SU-DHL-6 (cell line): Measurements from ENCODE around the gene TMEM163.

Experiments used
- H2AFZ ChIP-seq: fragments of 200-600 bp; sonication (generic); 2 replicates; pipeline ENCODE4 v1.6.1; 2014; ENCODE audit warnings: low read depth, mild to moderate bottlenecking, moderate library complexity, mixed read lengths, antibody characterized with exemption, low read length; ENCODE audit not compliant: severe bottlenecking
- H3F3A ChIP-seq: fragments of 200-600 bp; shearing (Covaris generic); 2 replicates; pipeline ENCODE4 v1.6.0; 2016; ENCODE audit warnings: antibody characterized with exemption, mild to moderate bottlenecking; ENCODE audit not compliant: insufficient read depth
- H3K27ac ChIP-seq: fragments of 200-600 bp; sonication (generic); 2 replicates; pipeline ENCODE4 v1.5.1; 2016; ENCODE audit warnings: low read depth, mild to moderate bottlenecking, low read length, moderate library complexity, mixed read lengths
- H3K27me3 ChIP-seq: fragments of 200-600 bp; sonication (generic), shearing (Covaris generic); 2 replicates; pipeline ENCODE4 v1.6.0; 2014; ENCODE audit warnings: mild to moderate bottlenecking, low read length
- H3K36me3 ChIP-seq: fragments of 200-600 bp; sonication (generic); 2 replicates; pipeline ENCODE4 v1.6.1; 2014; ENCODE audit warnings: mild to moderate bottlenecking, low read length, mixed read lengths
- H3K4me2 ChIP-seq: fragments of 300-600, 200-600 bp; shearing (Covaris generic), sonication (generic); 2 replicates; pipeline ENCODE4 v1.6.0; 2014; ENCODE audit warnings: low read length, low read depth, mild to moderate bottlenecking; ENCODE audit not compliant: poor library complexity, severe bottlenecking
- H3K4me3 ChIP-seq: fragments of 200-600 bp; sonication (generic); 2 replicates; pipeline ENCODE4 v1.5.1; 2014; ENCODE audit warnings: antibody characterized with exemption, low read length, mild to moderate bottlenecking, mixed read lengths; ENCODE audit not compliant: insufficient read depth, poor library complexity, severe bottlenecking
- H3K79me2 ChIP-seq: fragments of 200-600 bp; sonication (generic); 2 replicates; pipeline ENCODE4 v1.6.1; 2014; ENCODE audit warnings: mild to moderate bottlenecking, low read length, moderate library complexity; ENCODE audit not compliant: insufficient read depth
- H3K9ac ChIP-seq: fragments of 200-600 bp; sonication (generic); 2 replicates; pipeline ENCODE4 v1.7.0; 2014; ENCODE audit warnings: mild to moderate bottlenecking, low read length
- H3K9me2 ChIP-seq: fragments of 200-600 bp; sonication (generic); replicated peaks from 2 replicates; pipeline ENCODE4 v1.6.1; 2014; ENCODE audit warnings: low read length; ENCODE audit not compliant: insufficient read depth
- H3K9me3 ChIP-seq: fragments of 200-600 bp; sonication (generic); 2 replicates; pipeline ENCODE4 v1.6.1; 2014; ENCODE audit warnings: low read length, mixed read lengths; ENCODE audit not compliant: insufficient read depth
- H4K20me1 ChIP-seq: fragments of 200-600 bp; sonication (generic); 2 replicates; pipeline ENCODE4 v1.6.1; 2014; ENCODE audit warnings: low read depth, mild to moderate bottlenecking, antibody characterized with exemption, low read length, moderate library complexity, mixed read lengths
- CTCF ChIP-seq: fragments of 200-600 bp; sonication (generic); IDR thresholded peaks from one replicate; pipeline ENCODE4 v1.5.1; 2017; ENCODE audit warnings: antibody characterized with exemption, mild to moderate bottlenecking, low read length, moderate library complexity; ENCODE audit not compliant: insufficient read depth, poor library complexity, severe bottlenecking
- EZH2phosphoT487 ChIP-seq: fragments of 200-600 bp; sonication (generic), shearing (Covaris generic); conservative IDR thresholded peaks from 2 replicates; pipeline ENCODE4 v1.6.1; 2018; ENCODE audit warnings: mild to moderate bottlenecking, antibody characterized with exemption, low read length, moderate library complexity, mixed read lengths

TMEM163 gene

DNA sequence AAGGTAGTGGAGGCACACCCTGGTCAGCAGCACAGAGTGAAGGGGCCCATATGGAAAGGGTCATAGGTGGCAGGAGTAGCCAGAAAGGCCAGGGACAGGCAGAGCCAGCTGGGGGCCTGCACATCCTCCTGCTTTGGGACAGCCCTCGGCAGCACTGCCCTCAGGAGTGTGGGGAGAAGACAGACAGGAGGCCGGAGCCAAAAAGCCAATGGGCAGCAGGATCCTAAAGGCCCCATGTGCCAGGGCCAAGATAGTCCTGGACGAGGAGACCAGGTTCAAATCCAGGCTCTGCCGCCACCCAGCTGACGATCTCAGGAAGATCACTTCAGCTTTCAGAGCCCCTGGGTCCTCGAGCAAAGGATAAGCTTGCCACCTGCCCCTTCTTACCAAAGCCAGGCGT is 220.1 kb downstream of the TMEM163 start:
- H3K36me3 ChIP-seq = no peaks in the 10 kb centered on the region
- no peaks in the 10 kb centered on the region for H3K79me2 ChIP-seq
- H3F3A ChIP-seq = no peaks in the 10 kb centered on the region
- no peak overlapping the region for H3K4me2 ChIP-seq
- H4K20me1 ChIP-seq = no peaks in the 10 kb centered on the region
- H3K9ac ChIP-seq = no peak overlapping the region
- H3K9me2 ChIP-seq = no peaks in the 10 kb centered on the region
- no peaks in the 10 kb centered on the region for H3K27me3 ChIP-seq
- H3K9me3 ChIP-seq = no peaks in the 10 kb centered on the region
- H3K4me3 ChIP-seq = no peak overlapping the region
- no peak overlapping the region for H3K27ac ChIP-seq
- no peak for TF ChIP-seq CTCF
- TF ChIP-seq EZH2phosphoT487 = no peak
- no peak overlapping the region for H2AFZ ChIP-seq

- H3K9ac ChIP-seq = no peak overlapping the region
- no peaks in the 10 kb centered on the region for H3K9me3 ChIP-seq
- H3K27ac ChIP-seq = no peak overlapping the region
- H2AFZ ChIP-seq = no peak overlapping the region
- no peaks in the 10 kb centered on the region for H3F3A ChIP-seq
- H3K27me3 ChIP-seq = no peaks in the 10 kb centered on the region
- no peaks in the 10 kb centered on the region for H3K79me2 ChIP-seq
- H3K4me3 ChIP-seq = no peak overlapping the region
- no peaks in the 10 kb centered on the region for H3K9me2 ChIP-seq
- H3K36me3 ChIP-seq = no peaks in the 10 kb centered on the region
- H4K20me1 ChIP-seq = no peaks in the 10 kb centered on the region
- H3K4me2 ChIP-seq = no peak overlapping the region
- TF ChIP-seq EZH2phosphoT487 (no peak), CTCF (no peak)
These were observed 225.0 kb downstream of the TMEM163 start for GRCh38 chr2:134493797-134494196.

GRCh38 chr2:134491771-134492441 is 226.9 kb downstream of the TMEM163 start:
- Histone ChIP-seq H3K36me3 (no peaks in the 10 kb centered on the region), H3K79me2 (no peaks in the 10 kb centered on the region), H3F3A (no peaks in the 10 kb centered on the region), H3K4me3 (no peak overlapping the region), H3K27ac (no peak overlapping the region), H3K4me2 (no peak overlapping the region), H3K9me3 (no peaks in the 10 kb centered on the region), H3K9ac (no peak overlapping the region), H3K9me2 (no peaks in the 10 kb centered on the region), H4K20me1 (no peaks in the 10 kb centered on the region), H3K27me3 (no peaks in the 10 kb centered on the region), H2AFZ (no peak overlapping the region)
- TF ChIP-seq CTCF = no peak
- no peak for TF ChIP-seq EZH2phosphoT487
